Prostate gland (tissue), 2 donors: ENCODE data around the gene PDE6A.

Experiments used
- CTCF ChIP-seq, 4 experiments: fragments of 200-600 bp in 2 of 4; fragments of 450-650 bp in 2 of 4; sonication (generic) in 2 of 4; IDR thresholded peaks; 1 replicate in 3 of 4; 2 replicates in 1 of 4; pipeline ENCODE4 v1.5.1; 2016 to 2019; ENCODE audit warnings: antibody characterized with exemption in 4 of 4, mild to moderate bottlenecking in 2 of 4, moderate library complexity in 2 of 4
- POLR2A ChIP-seq: fragments of 450-650 bp; IDR thresholded peaks from one replicate; pipeline ENCODE4 v1.6.1; 2016; ENCODE audit warnings: antibody characterized with exemption, mild to moderate bottlenecking
- POLR2AphosphoS5 ChIP-seq: sonication (generic); formaldehyde crosslinking; IDR thresholded peaks from one replicate; pipeline ENCODE4 v1.6.1; 2017; ENCODE audit warnings: antibody characterized with exemption

GRCh38 chr5:149827086-149827485 is 117.5 kb downstream of the PDE6A start:
- TF ChIP-seq CTCF (IDR thresholded peaks at IDR 0.05) (no peak), POLR2A (no peak), POLR2AphosphoS5 (no peak)
